WI38 (cell line): ENCODE results near the gene PIK3R6.

ENCODE experiments used
- H3K4me3 ChIP-seq: 2 replicates; pipeline ENCODE4 v1.5.1; 2011; ENCODE audit warnings: low read depth, mild to moderate bottlenecking, control low read depth, low read length
- CTCF ChIP-seq: IDR thresholded peaks from 2 replicates; pipeline ENCODE4 v1.5.1; 2012; ENCODE audit warnings: low read depth, mild to moderate bottlenecking, control low read depth, low read length

PIK3R6 gene

GRCh38 chr17:8836821-8837562 lies 30.5 kb downstream of the PIK3R6 start:
- no peak overlapping the region for H3K4me3 ChIP-seq
- no peak for TF ChIP-seq CTCF

GRCh38 chr17:8835631-8836364 lies 31.7 kb downstream of the PIK3R6 start:
- H3K4me3 ChIP-seq: no peak overlapping the region
- no peak for TF ChIP-seq CTCF

- H3K4me3 ChIP-seq: no peak overlapping the region
- no peak for TF ChIP-seq CTCF
These were observed 32.4 kb downstream of the PIK3R6 start for GRCh38 chr17:8835106-8835505.

- TF ChIP-seq CTCF: no peak
- no peak overlapping the region for H3K4me3 ChIP-seq
These were observed 34.6 kb downstream of the PIK3R6 start for GRCh38 chr17:8832711-8833352.

GRCh38 chr17:8831234-8831849 lies 36.1 kb downstream of the PIK3R6 start:
- no peak for TF ChIP-seq CTCF
- H3K4me3 ChIP-seq: no peak overlapping the region

- TF ChIP-seq CTCF: no peak
These were observed 37.3 kb downstream of the PIK3R6 start for GRCh38 chr17:8830141-8830540.

More at GRCh38 chr17:8830141-8830540, 37.3 kb downstream of the PIK3R6 start:
- H3K4me3 ChIP-seq: no peak overlapping the region
